Spleen (tissue), 11 donors: Measurements from ENCODE around the gene MEA1. TPM values are rescaled to one million over a fixed set of nuclear protein-coding genes. Genes with fewer than 3 reads are reported as not detected.

Experiments used
- DNase-seq: peaks from one replicate; pipeline ENCODE4 v3.0.0-alpha.2; 2020
- H3K27ac ChIP-seq, 8 donors: fragments of 200-600 bp; sonication (generic) in 7 of 8; 1 replicate in 4 of 8; 2 replicates in 4 of 8; pipeline versions ENCODE4 v1.5.0 to v1.8.0; 2016 to 2021; ENCODE audit warnings: inconsistent platforms in 4 of 8, mild to moderate bottlenecking in 4 of 8, moderate library complexity in 1 of 8
- H3K27me3 ChIP-seq, 7 donors: fragments of 200-600 bp; sonication (generic) in 6 of 7; replicated peaks in 1 of 7; 1 replicate in 4 of 7; 2 replicates in 3 of 7; pipeline versions ENCODE4 v1.5.0 to v1.8.0; 2016 to 2021; ENCODE audit warnings: inconsistent platforms in 3 of 7, mild to moderate bottlenecking in 1 of 7
- H3K36me3 ChIP-seq, 6 donors: fragments of 200-600 bp; sonication (generic) in 5 of 6; 1 replicate in 4 of 6; 2 replicates in 2 of 6; pipeline versions ENCODE4 v1.5.0 to v1.8.0; 2016 to 2021; ENCODE audit warnings: inconsistent platforms in 2 of 6
- H3K4me1 ChIP-seq, 6 donors: fragments of 200-600 bp; sonication (generic) in 5 of 6; 1 replicate in 3 of 6; 2 replicates in 3 of 6; pipeline versions ENCODE4 v1.5.0 to v1.8.0; 2016 to 2021; ENCODE audit warnings: inconsistent platforms in 3 of 6
- H3K4me3 ChIP-seq, 8 donors: fragments of 200-600 bp; sonication (generic) in 7 of 8; 1 replicate in 4 of 8; 2 replicates in 4 of 8; pipeline versions ENCODE4 v1.5.0 to v1.8.0; 2016 to 2021; ENCODE audit warnings: inconsistent platforms in 4 of 8, mild to moderate bottlenecking in 4 of 8, moderate library complexity in 2 of 8
- H3K9me3 ChIP-seq, 8 donors: fragments of 200-600 bp; sonication (generic) in 7 of 8; 1 replicate in 4 of 8; 2 replicates in 4 of 8; pipeline versions ENCODE4 v1.5.0 to v1.8.0; 2016 to 2021; ENCODE audit warnings: inconsistent platforms in 4 of 8
- CTCF ChIP-seq, 11 experiments: fragments of 200-600 bp in 7 of 11; fragments of 450-650 bp in 4 of 11; sonication (generic) in 4 of 11; IDR thresholded peaks in 8 of 11; conservative IDR thresholded peaks in 3 of 11; 1 replicate in 7 of 11; 2 replicates in 4 of 11; pipeline versions ENCODE4 v1.4.0 to v1.8.0; 2016 to 2021; ENCODE audit warnings: antibody characterized with exemption in 11 of 11, inconsistent platforms in 4 of 11, mild to moderate bottlenecking in 1 of 11
- POLR2A ChIP-seq, 3 donors: fragments of 450-650 bp; IDR thresholded peaks; one replicate each; pipeline ENCODE4 v1.5.1; 2017; ENCODE audit warnings: antibody characterized with exemption in 3 of 3, mild to moderate bottlenecking in 1 of 3
- POLR2AphosphoS5 ChIP-seq, 3 donors: sonication (generic); formaldehyde crosslinking; IDR thresholded peaks; one replicate each; pipeline ENCODE4 v1.5.1; 2017; ENCODE audit warnings: antibody characterized with exemption in 3 of 3
- WGBS, 5 donors: extraction: QIAGEN DNeasy Blood & Tissue Kit in 3 of 5; methylation state at CpG; one replicate each; pipeline versions ENCODE4 v1.1.5 to v1.1.7; 2013 to 2018; 5-methylcytosine and 5-hydroxymethylcytosine counted together
- intact Hi-C: fragments of 100-400 bp; cut with DNase I; formaldehyde crosslinking; loops from one replicate; pipeline ENCODE4 v1.15.0; 2023; ENCODE audit warnings: low total_unique reads
- polyA plus RNA-seq, 3 donors: library from polyadenylated mRNA; stranded (reverse); fragments of 200-250 nt; gene quantifications; one replicate each; pipeline ENCODE4 v1.2.1, GENCODE V29; 2013
- total RNA-seq, 7 donors: library from RNA; depleted of rRNA in 3 of 7; stranded (reverse); fragments of >200 nt in 3 of 7; fragmentation: NEBNext Ultra II Directional in 4 of 7; extraction: Animal tissue kit (Norgen Biotek cat#: 25700) in 4 of 7; gene quantifications; one replicate each; pipeline versions ENCODE4 v1.1.0 to v1.2.1, GENCODE V29; 2016 to 2021
- donor health status: healthy with polysubstance abuse.
- donor health status: DM: no; HTN: no; CAD: no; lungs with moderate emphysema.
- donor health status: DM: no; HTN: no; CAD: no.
- donor health status: Bipolar disorder and iron deficiency.
- donor health status: healthy.
- donor health status: DM: no; HTN: no; CAD: no.
- donor health status: DM: yes; HTN: yes; CAD: no.

Gene MEA1
- total and polyA plus RNA-seq, 10 donors, result 33.3 to 89.4 (median 43.4) TPM

GRCh38 chr6:42969934-42970333 is 43.8 kb downstream of the MEA1 start:
- no peak for TF ChIP-seq POLR2AphosphoS5 (IDR thresholded peaks at IDR 0.05)
- TF ChIP-seq CTCF (IDR thresholded peaks at IDR 0.05 in 8 of 11, conservative IDR thresholded peaks at IDR 0.05 in 3 of 11), result no peak
- TF ChIP-seq POLR2A (IDR thresholded peaks at IDR 0.05), result no peak
- Histone ChIP-seq H3K4me1 (peaks cover 0 to 12% (median 1%) of the 10 kb centered on the region in 6 donors), H3K27ac (no peak overlapping the region), H3K4me3 (no peak overlapping the region), H3K9me3 (no peaks in the 10 kb centered on the region), H3K36me3 (peaks cover 0 to 98% (median 42%) of the 10 kb centered on the region in 6 donors), H3K27me3 (no peaks in the 10 kb centered on the region)
- 94 to 97% (median 96%) methylated on average over 3 to 4 of the region's 4 CpGs for whole genome bisulfite sequencing, 5 donors
- DNase-seq, result no peak
- intact Hi-C loops, result no loop called here

GRCh38 chr6:42969431-42969830 is 44.3 kb downstream of the MEA1 start:
- Histone ChIP-seq H3K9me3 (no peaks in the 10 kb centered on the region), H3K36me3 (peaks cover 0 to 98% (median 47%) of the 10 kb centered on the region in 6 donors), H3K4me3 (no peak overlapping the region), H3K4me1 (peaks cover 0 to 7% (median 0%) of the 10 kb centered on the region in 6 donors), H3K27ac (no peak overlapping the region), H3K27me3 (no peaks in the 10 kb centered on the region)
- no peak for DNase-seq
- 92 to 100% (median 95%) methylated on average over 2 of the region's 2 CpGs for WGBS, 5 donors
- intact Hi-C loops, result no loop called here
- TF ChIP-seq CTCF (IDR thresholded peaks at IDR 0.05 in 8 of 11, conservative IDR thresholded peaks at IDR 0.05 in 3 of 11), result no peak

- peaks cover 0 to 98% (median 52%) of the 10 kb centered on the region in 6 donors for H3K36me3 ChIP-seq
- intact Hi-C loops, result no loop called here
- DNase-seq, result no peak
- H3K4me3 ChIP-seq, result no peak overlapping the region
- H3K27me3 ChIP-seq, result no peaks in the 10 kb centered on the region
- TF ChIP-seq POLR2AphosphoS5 (IDR thresholded peaks at IDR 0.05) (no peak), CTCF (IDR thresholded peaks at IDR 0.05 in 8 of 11, conservative IDR thresholded peaks at IDR 0.05 in 3 of 11) (no peak), POLR2A (IDR thresholded peaks at IDR 0.05) (no peak)
- H3K9me3 ChIP-seq, result no peaks in the 10 kb centered on the region
- no peak overlapping the region for H3K27ac ChIP-seq
- 73 to 100% (median 81%) methylated on average over 2 to 4 of the region's 4 CpGs for WGBS, 5 donors
- peaks cover 0 to 2% (median 0%) of the 10 kb centered on the region in 6 donors for H3K4me1 ChIP-seq
Measured at GRCh38 chr6:42968783-42969182, 45.0 kb downstream of the MEA1 start.

GRCh38 chr6:42968126-42968701 is 45.5 kb downstream of the MEA1 start:
- Histone ChIP-seq H3K36me3 (peaks cover 0 to 98% (median 55%) of the 10 kb centered on the region in 6 donors), H3K4me1 (no peaks in the 10 kb centered on the region), H3K9me3 (no peaks in the 10 kb centered on the region), H3K4me3 (no peak overlapping the region), H3K27me3 (no peaks in the 10 kb centered on the region), H3K27ac (no peak overlapping the region)
- peak; percentile 62 for DNase-seq
- TF ChIP-seq POLR2AphosphoS5 (IDR thresholded peaks at IDR 0.05), result peak in 1 of 3 donors; percentile 14
- TF ChIP-seq POLR2A (IDR thresholded peaks at IDR 0.05), result no peak
- no peak for TF ChIP-seq CTCF (IDR thresholded peaks at IDR 0.05 in 8 of 11, conservative IDR thresholded peaks at IDR 0.05 in 3 of 11)
- WGBS, 5 donors, result 95 to 97% (median 97%) methylated on average over 9 to 12 of the region's 12 CpGs
- intact Hi-C loops, result no loop called here
